Mesothelial cell of epicardium (in vitro differentiated cells): ENCODE data around the gene SPTBN1. TPM values are rescaled to one million over a fixed set of nuclear protein-coding genes. Genes with fewer than 3 reads are reported as not detected.

Experiments used
- DNase-seq, 2 experiments: peaks; one replicate each; pipeline ENCODE4 v3.0.0; 2021; ENCODE audit warnings: low spot score in 2 of 2; ENCODE audit not compliant: unreplicated experiment in 2 of 2
- H3K27ac Mint-ChIP-seq: 2 replicates; pipeline ENCODE4 v1.8.0; 2021; ENCODE audit warnings: mixed read lengths
- H3K27me3 Mint-ChIP-seq: 2 replicates; pipeline ENCODE4 v1.8.0; 2021; ENCODE audit warnings: low read depth, mixed read lengths
- H3K36me3 Mint-ChIP-seq: 2 replicates; pipeline ENCODE4 v1.8.0; 2021; ENCODE audit warnings: mixed read lengths
- H3K4me1 Mint-ChIP-seq: 2 replicates; pipeline ENCODE4 v1.8.0; 2021; ENCODE audit warnings: mixed read lengths
- H3K4me3 Mint-ChIP-seq: 2 replicates; pipeline ENCODE4 v1.8.0; 2021; ENCODE audit warnings: mild to moderate bottlenecking, moderate library complexity, mixed read lengths
- H3K9me3 Mint-ChIP-seq: 2 replicates; pipeline ENCODE4 v1.8.0; 2021; ENCODE audit warnings: mixed read lengths
- total RNA-seq: library from RNA; stranded (reverse); gene quantifications from 3 replicates; pipeline ENCODE4 v1.2.1, GENCODE V29; 2021
- TF ChIP-seq, protein P1 (sequence below): fragments of 200-600 bp; sonication (generic); IDR thresholded peaks from one replicate; pipeline ENCODE4 v1.5.0; 2021; ENCODE audit warnings: antibody characterized with exemption; ENCODE audit not compliant: unreplicated experiment

The SPTBN1 gene
- total RNA-seq, 1 donor from 2014 or later, result 281 TPM

GRCh38 chr2:54549917-54550518 is 93.9 kb downstream of the SPTBN1 start:
- Mint-ChIP-seq H3K4me1 (peaks cover 52% of the 10 kb centered on the region), H3K36me3 (no peaks in the 10 kb centered on the region), H3K27ac (peak overlapping the region; percentile 59), H3K4me3 (no peak overlapping the region), H3K27me3 (no peaks in the 10 kb centered on the region), H3K9me3 (no peaks in the 10 kb centered on the region)
- TF ChIP-seq, protein P1, sequence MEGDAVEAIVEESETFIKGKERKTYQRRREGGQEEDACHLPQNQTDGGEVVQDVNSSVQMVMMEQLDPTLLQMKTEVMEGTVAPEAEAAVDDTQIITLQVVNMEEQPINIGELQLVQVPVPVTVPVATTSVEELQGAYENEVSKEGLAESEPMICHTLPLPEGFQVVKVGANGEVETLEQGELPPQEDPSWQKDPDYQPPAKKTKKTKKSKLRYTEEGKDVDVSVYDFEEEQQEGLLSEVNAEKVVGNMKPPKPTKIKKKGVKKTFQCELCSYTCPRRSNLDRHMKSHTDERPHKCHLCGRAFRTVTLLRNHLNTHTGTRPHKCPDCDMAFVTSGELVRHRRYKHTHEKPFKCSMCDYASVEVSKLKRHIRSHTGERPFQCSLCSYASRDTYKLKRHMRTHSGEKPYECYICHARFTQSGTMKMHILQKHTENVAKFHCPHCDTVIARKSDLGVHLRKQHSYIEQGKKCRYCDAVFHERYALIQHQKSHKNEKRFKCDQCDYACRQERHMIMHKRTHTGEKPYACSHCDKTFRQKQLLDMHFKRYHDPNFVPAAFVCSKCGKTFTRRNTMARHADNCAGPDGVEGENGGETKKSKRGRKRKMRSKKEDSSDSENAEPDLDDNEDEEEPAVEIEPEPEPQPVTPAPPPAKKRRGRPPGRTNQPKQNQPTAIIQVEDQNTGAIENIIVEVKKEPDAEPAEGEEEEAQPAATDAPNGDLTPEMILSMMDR, result no peak
- no peak for DNase-seq

- peaks cover 52% of the 10 kb centered on the region for H3K4me1 Mint-ChIP-seq
- H3K36me3 Mint-ChIP-seq, result no peaks in the 10 kb centered on the region
- no peaks in the 10 kb centered on the region for H3K27me3 Mint-ChIP-seq
- no peak overlapping the region for H3K4me3 Mint-ChIP-seq
- TF ChIP-seq, protein P1, result no peak
- no peaks in the 10 kb centered on the region for H3K9me3 Mint-ChIP-seq
- H3K27ac Mint-ChIP-seq, result peak overlapping the region; percentile 59
- no peak for DNase-seq
Observed at GRCh38 chr2:54550547-54550946, 94.4 kb downstream of the SPTBN1 start.

DNA sequence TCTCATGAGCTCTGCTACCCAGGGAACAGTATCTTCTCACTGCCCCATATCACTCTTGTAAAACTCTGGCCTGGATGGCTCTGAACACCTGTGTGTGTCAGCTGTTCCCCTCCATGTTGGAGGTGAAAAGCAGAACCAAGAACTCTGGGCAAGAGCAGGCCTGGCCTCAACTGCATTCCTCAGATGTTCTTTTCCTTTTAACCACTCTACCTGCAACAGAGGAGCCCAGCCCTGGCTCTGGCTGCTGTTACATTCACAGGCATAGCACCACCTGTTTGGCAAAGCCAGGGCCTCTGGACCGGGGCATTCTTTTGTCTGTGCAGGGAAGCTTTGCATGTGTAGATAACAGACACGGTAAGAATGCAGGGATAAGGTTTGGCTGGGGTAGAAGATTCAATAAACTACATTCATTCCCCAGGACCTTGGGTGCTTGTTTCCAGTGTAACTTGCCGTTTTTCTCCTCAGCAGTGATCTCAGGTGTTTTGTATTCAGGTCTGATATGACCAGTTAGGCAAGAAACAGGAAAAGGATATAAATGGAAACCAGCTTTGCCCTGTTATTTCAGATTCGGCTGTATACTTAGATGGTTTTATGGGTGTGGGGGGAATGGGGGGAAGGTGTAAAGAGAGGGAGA is 95.1 kb downstream of the SPTBN1 start:
- Mint-ChIP-seq H3K36me3 (no peaks in the 10 kb centered on the region), H3K9me3 (no peaks in the 10 kb centered on the region), H3K4me3 (no peak overlapping the region), H3K27ac (peak overlapping the region; percentile 89), H3K4me1 (peaks cover 52% of the 10 kb centered on the region), H3K27me3 (no peaks in the 10 kb centered on the region)
- TF ChIP-seq, protein P1, result no peak
- no peak for DNase-seq

DNA sequence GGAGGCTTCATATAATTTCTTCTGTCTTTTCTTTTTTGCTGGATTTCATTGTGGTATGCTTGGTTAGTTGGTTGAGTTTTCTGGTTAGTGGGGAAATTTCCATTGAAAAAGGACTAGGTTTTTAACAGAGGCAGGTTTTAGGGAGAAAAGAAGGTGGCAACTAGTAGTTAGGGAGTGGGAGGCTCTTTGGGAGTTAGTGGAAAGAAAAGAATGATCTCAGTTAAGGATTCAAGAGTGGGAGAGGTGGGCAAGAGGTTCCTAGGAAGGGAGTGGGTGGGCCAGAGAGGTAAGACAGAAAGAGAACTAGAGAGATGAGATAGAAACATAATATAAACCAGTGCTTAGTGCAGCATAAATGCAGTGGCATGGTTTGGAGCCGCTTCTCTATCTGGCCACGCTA is 96.9 kb downstream of the SPTBN1 start:
- no peak overlapping the region for H3K4me3 Mint-ChIP-seq
- H3K27me3 Mint-ChIP-seq, result no peaks in the 10 kb centered on the region
- H3K27ac Mint-ChIP-seq, result peak overlapping the region; percentile 48
- H3K9me3 Mint-ChIP-seq, result no peaks in the 10 kb centered on the region
- no peaks in the 10 kb centered on the region for H3K36me3 Mint-ChIP-seq
- peaks cover 58% of the 10 kb centered on the region for H3K4me1 Mint-ChIP-seq
- no peak for DNase-seq
- TF ChIP-seq, protein P1, result no peak

GRCh38 chr2:54553775-54554174 is 97.6 kb downstream of the SPTBN1 start:
- Mint-ChIP-seq H3K36me3 (no peaks in the 10 kb centered on the region), H3K9me3 (no peaks in the 10 kb centered on the region), H3K27me3 (no peaks in the 10 kb centered on the region), H3K4me1 (peaks cover 58% of the 10 kb centered on the region), H3K27ac (peak overlapping the region; percentile 40), H3K4me3 (no peak overlapping the region)
- TF ChIP-seq, protein P1, result no peak
- DNase-seq, result no peak
